Hepatocyte (in vitro differentiated cells): ENCODE data around the gene DLX5.

ENCODE experiments used
- EZH2 ChIP-seq: fragments of 200-600 bp; sonication (generic); IDR thresholded peaks from 2 replicates; pipeline ENCODE4 v1.6.1; 2016; ENCODE audit warnings: antibody characterized with exemption, mild to moderate bottlenecking, borderline replicate concordance
- TF ChIP-seq, protein P1 (sequence below): fragments of 200-600 bp; sonication (generic); IDR thresholded peaks from 2 replicates; pipeline ENCODE4 v1.5.1; 2016; ENCODE audit warnings: antibody characterized with exemption, mild to moderate bottlenecking; ENCODE audit not compliant: poor library complexity

DNA sequence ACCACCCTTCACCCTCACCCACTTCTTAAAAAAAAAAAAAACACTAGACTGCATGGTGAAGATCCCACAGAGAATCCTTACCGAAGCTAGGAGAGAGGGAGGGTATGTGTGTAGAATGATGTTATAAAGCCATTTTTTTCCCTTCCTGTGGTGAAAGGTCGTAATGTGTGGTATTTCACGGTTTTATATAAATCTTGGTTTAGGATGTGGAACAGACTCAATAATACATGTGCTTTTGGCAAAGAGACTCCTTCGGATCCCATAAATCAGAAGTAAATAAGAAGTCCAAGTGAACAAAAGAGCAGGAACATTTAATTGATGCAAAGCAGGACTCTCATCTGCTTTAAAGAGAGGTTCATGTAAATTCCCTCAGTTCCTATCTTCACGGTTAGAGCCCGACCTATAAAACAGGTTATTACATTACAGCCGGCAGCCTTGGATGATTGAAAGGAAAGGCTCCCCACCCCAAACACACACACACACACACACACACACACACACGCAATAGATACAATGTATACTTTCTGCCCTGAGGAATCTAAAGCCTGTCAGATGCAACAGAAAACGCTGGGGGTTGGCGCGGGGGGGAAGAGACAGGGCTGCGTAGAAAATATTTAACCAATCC lies 8.8 kb downstream of the DLX5 start:
- TF ChIP-seq EZH2 = no peak
- TF ChIP-seq, protein P1, sequence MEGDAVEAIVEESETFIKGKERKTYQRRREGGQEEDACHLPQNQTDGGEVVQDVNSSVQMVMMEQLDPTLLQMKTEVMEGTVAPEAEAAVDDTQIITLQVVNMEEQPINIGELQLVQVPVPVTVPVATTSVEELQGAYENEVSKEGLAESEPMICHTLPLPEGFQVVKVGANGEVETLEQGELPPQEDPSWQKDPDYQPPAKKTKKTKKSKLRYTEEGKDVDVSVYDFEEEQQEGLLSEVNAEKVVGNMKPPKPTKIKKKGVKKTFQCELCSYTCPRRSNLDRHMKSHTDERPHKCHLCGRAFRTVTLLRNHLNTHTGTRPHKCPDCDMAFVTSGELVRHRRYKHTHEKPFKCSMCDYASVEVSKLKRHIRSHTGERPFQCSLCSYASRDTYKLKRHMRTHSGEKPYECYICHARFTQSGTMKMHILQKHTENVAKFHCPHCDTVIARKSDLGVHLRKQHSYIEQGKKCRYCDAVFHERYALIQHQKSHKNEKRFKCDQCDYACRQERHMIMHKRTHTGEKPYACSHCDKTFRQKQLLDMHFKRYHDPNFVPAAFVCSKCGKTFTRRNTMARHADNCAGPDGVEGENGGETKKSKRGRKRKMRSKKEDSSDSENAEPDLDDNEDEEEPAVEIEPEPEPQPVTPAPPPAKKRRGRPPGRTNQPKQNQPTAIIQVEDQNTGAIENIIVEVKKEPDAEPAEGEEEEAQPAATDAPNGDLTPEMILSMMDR = no peak
